Colonic mucosa (tissue), 4 donors: ENCODE data around the gene TMEM116. TPM values are rescaled to one million over a fixed set of nuclear protein-coding genes. Genes with fewer than 3 reads are reported as not detected.

ENCODE experiments used
- DNase-seq: peaks from one replicate; pipeline ENCODE4 v3.0.0-alpha.2; 2020
- H3K27ac ChIP-seq: fragments of 200-600 bp; one replicate; pipeline ENCODE4 v1.8.0; 2021
- H3K27me3 ChIP-seq: fragments of 200-600 bp; one replicate; pipeline ENCODE4 v1.8.0; 2021
- H3K36me3 ChIP-seq: fragments of 200-600 bp; one replicate; pipeline ENCODE4 v1.8.0; 2021
- H3K4me1 ChIP-seq: fragments of 200-600 bp; one replicate; pipeline ENCODE4 v1.8.0; 2021; ENCODE audit warnings: mild to moderate bottlenecking
- H3K4me3 ChIP-seq: fragments of 200-600 bp; one replicate; pipeline ENCODE4 v1.8.0; 2021
- H3K9ac ChIP-seq, 2 donors: one replicate each; pipeline ENCODE4 v1.7.0; 2013; ENCODE audit warnings: control low read depth in 2 of 2, low read depth in 2 of 2, low read length in 2 of 2
- H3K9me3 ChIP-seq: fragments of 200-600 bp; one replicate; pipeline ENCODE4 v1.8.0; 2021
- CTCF ChIP-seq: fragments of 200-600 bp; IDR thresholded peaks from one replicate; pipeline ENCODE4 v1.8.0; 2022; ENCODE audit warnings: antibody characterized with exemption, mild to moderate bottlenecking
- intact Hi-C: fragments of 100-400 bp; cut with DNase I; formaldehyde crosslinking; loops from one replicate; pipeline ENCODE4 v1.14.1; 2022
- total RNA-seq, 2 donors: library from RNA; stranded (reverse); fragmentation: NEBNext Ultra II Directional in 1 of 2; extraction: Animal tissue kit (Norgen Biotek cat#: 25700) in 1 of 2; gene quantifications; one replicate each; pipeline ENCODE4 v1.2.1, GENCODE V29; 2021
- donor health status: healthy.
- donor health status: DM: no; HTN: no; CAD: no.
- donor health status: DM: no; HTN: no; CAD: no.

Gene TMEM116
- total RNA-seq, 2 donors from 2014 or later: 5.2 to 8.5 TPM

GRCh38 chr12:111901182-111901581 lies 111.8 kb downstream of the TMEM116 start:
- intact Hi-C loops: no loop called here
- TF ChIP-seq CTCF: no peak

GRCh38 chr12:111894556-111894955 lies 118.4 kb downstream of the TMEM116 start:
- Histone ChIP-seq H3K4me1 (no peaks in the 10 kb centered on the region), H3K36me3 (peaks cover 2% of the 10 kb centered on the region), H3K9ac (no peak overlapping the region), H3K27me3 (no peaks in the 10 kb centered on the region), H3K4me3 (no peak overlapping the region), H3K27ac (no peak overlapping the region), H3K9me3 (no peaks in the 10 kb centered on the region)
- intact Hi-C loops: no loop called here
- DNase-seq: no peak
- TF ChIP-seq CTCF: no peak

More at GRCh38 chr12:111901182-111901581, 111.8 kb downstream of the TMEM116 start:
- Histone ChIP-seq H3K27ac (no peak overlapping the region), H3K9ac (no peak overlapping the region), H3K9me3 (no peaks in the 10 kb centered on the region), H3K36me3 (peaks cover 9% of the 10 kb centered on the region), H3K27me3 (no peaks in the 10 kb centered on the region), H3K4me1 (no peaks in the 10 kb centered on the region), H3K4me3 (no peak overlapping the region)
- DNase-seq: no peak

GRCh38 chr12:111893287-111893686 lies 119.7 kb downstream of the TMEM116 start:
- peaks cover 4% of the 10 kb centered on the region for H3K36me3 ChIP-seq
- no peaks in the 10 kb centered on the region for H3K4me1 ChIP-seq
- no peak overlapping the region for H3K9ac ChIP-seq
- no peak for TF ChIP-seq CTCF
- H3K4me3 ChIP-seq: no peak overlapping the region
- no peak overlapping the region for H3K27ac ChIP-seq
- no peak for DNase-seq
- intact Hi-C loops: no loop called here
- H3K27me3 ChIP-seq: no peaks in the 10 kb centered on the region
- no peaks in the 10 kb centered on the region for H3K9me3 ChIP-seq

- Histone ChIP-seq H3K36me3 (peaks cover 14% of the 10 kb centered on the region), H3K4me3 (no peak overlapping the region)
These were observed 124.8 kb downstream of the TMEM116 start for GRCh38 chr12:111887926-111888745.

More at GRCh38 chr12:111887926-111888745, 124.8 kb downstream of the TMEM116 start:
- no peak for TF ChIP-seq CTCF
- no peak for DNase-seq
- intact Hi-C loops: no loop called here
- no peak overlapping the region for H3K9ac ChIP-seq
- no peaks in the 10 kb centered on the region for H3K9me3 ChIP-seq
- H3K27ac ChIP-seq: no peak overlapping the region
- H3K4me1 ChIP-seq: no peaks in the 10 kb centered on the region
- no peaks in the 10 kb centered on the region for H3K27me3 ChIP-seq
